ENCODE data around the gene CREB3L2.

CREB3L2 gene

DNA sequence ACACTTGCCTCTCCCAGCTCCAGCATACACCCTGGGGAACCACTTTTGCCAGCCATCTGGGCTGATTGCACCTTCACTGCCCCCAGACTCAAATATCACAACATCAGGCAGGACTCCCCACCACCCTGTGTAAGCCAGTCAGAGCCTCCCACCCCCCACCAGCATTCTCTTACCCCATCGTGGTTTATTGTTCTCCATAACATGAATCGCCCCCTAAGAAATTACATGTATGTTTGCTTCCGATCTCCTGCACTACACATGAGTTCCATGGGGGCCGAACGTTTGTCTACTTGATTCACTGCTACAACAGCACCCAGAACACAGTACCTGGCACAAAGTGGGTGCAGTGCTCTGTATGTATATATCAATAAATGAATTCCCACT, 39.4 kb downstream of the CREB3L2 start:
- Histone ChIP-seq H3K36me3 (ENCODE audit: control insufficient read depth, insufficient read depth, low read length) (no peaks in the 10 kb centered on the region), H3K9me3 (ENCODE audit: control insufficient read depth, insufficient read depth, low read length) (no peaks in the 10 kb centered on the region), H3K4me3 (ENCODE audit: low read length) (no peak overlapping the region), H3K27ac (ENCODE audit: low read length) (no peak overlapping the region), H3K27me3 (ENCODE audit: control insufficient read depth, insufficient read depth, low read length) (no peaks in the 10 kb centered on the region), H3K4me1 (ENCODE audit: control insufficient read depth, insufficient read depth, low read length) (peaks cover 4% of the 10 kb centered on the region; the same call in 1 of the 2 replicates)
- no CpG with 5 or more reads among the region's 5 CpGs for WGBS (ENCODE audit: insufficient coverage, insufficient read length)
- no peak for DNase-seq (ENCODE audit: low read depth, low spot score)

DNA sequence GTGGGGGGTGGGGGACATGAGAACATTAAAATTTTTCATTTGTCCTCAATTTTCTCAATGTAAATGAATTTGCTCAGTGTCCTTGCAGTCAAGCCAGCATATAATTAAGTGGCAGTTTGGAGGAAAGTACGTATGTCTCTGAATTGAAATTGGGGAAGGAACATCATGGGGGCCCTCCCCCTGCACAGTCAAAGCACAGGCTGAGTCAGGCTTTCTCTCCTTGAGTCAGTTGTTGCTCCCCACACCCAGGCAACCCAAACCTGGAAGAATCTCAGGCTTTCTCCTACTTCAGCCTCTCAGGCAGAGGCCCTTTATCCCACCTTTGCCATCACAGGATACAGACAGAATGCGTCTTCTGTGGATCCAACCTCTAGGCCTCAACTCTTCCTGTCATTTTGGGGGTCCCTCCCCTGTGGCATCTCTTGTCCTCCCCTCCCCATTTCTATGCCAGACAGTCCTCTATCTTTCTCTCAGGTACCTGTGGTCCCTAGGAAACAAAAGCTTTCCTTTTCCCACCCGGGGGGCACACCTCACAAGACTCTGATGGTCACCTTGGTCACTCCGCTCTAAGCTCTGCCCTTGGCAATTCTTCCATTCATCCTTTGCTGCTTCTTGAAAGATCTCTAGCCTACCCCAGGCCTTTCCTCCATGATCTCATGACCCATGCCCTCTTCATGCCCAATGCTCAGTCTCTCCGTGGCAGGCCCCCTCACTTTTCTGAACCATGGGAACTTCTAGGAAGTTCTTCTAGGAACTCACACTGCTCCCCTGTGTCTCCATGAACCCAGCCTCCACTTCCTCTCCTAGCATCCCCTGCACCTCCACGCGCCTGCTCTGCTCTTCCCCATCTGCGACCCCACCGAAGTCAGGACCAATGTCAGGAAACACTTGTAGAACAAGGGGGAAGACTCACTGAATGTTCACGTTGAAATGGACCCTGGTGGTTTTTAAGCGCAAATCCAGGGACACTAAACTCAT, 40.4 kb downstream of the CREB3L2 start:
- no CpG with 5 or more reads among the region's 11 CpGs for WGBS (ENCODE audit: insufficient coverage, insufficient read length)
- Histone ChIP-seq H3K27me3 (ENCODE audit: control insufficient read depth, insufficient read depth, low read length) (no peaks in the 10 kb centered on the region), H3K4me1 (ENCODE audit: control insufficient read depth, insufficient read depth, low read length) (peaks cover 5% of the 10 kb centered on the region; the same call in 1 of the 2 replicates), H3K36me3 (ENCODE audit: control insufficient read depth, insufficient read depth, low read length) (no peaks in the 10 kb centered on the region), H3K4me3 (ENCODE audit: low read length) (no peak overlapping the region), H3K27ac (ENCODE audit: low read length) (no peak overlapping the region), H3K9me3 (ENCODE audit: control insufficient read depth, insufficient read depth, low read length) (no peaks in the 10 kb centered on the region)
- no peak for DNase-seq (ENCODE audit: low read depth, low spot score)

DNA sequence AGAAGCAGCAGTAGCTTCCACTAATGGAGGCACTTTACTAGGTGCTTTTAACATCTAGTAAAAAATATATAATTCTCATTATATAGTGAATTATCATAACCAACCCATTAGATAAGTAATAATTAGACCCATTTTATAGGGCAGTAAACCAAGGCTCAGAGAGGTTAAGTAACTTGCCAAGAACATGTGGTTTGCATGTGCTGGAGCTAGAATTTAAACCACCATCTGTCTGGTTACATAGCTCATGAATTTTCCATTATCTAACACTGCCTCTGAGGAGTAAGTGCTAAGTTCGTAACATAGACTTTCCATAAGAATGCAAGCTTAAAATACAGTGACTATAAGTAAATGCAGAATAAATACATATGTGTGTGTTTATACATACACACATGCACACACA, 41.9 kb downstream of the CREB3L2 start:
- WGBS (ENCODE audit: insufficient coverage, insufficient read length), result no CpG with 5 or more reads among the region's 1 CpG
- DNase-seq (ENCODE audit: low read depth, low spot score), result no peak
- H3K36me3 ChIP-seq (ENCODE audit: control insufficient read depth, insufficient read depth, low read length), result no peaks in the 10 kb centered on the region

DNA sequence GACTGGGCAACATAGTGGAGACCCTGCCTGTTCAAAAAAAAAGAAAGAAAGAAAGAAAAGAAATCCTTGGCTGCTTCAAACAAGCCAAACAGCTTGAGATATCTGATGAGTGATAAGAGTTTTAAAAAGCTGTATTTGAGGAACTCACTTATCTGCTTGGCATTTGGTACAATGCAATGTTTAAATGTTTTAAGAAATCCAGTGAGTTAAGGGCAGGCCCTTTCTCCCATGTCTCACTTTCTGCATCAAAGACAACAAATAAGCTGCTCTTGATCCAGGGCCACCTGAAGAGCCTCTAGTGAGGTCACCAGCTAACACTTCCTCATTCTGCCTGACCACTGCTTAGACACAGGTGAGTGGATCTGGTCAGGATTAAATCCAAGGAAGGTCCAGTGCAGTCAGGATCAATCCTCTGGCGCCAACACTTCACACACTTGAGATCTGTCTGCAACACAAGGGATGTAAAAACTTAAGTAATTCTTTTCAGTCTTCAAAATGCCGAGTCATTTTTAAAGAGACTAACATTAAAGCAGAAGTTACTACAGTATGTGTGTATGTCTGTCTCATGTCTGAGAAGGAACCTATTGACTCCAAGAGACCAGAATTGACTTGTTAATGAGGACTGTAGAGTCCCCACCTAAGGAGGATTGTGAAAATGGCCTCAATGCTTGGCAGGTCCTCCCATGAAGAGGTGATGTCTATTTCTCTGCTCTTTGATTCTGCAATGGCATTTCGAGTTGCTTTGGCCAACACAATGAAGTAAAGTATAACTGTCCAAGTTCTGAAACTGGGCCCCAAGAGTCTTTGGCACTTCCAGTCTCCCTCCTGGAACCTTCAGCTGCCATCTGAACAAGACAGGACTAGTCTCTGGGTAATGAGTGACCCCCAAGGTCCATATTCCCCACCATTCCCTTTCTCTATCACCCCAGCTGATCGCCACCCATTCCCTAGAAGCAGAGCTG, 43.1 kb downstream of the CREB3L2 start:
- no peaks in the 10 kb centered on the region for H3K27me3 ChIP-seq (ENCODE audit: control insufficient read depth, insufficient read depth, low read length)
- no peak for DNase-seq (ENCODE audit: low read depth, low spot score)
- no peak overlapping the region for H3K4me3 ChIP-seq (ENCODE audit: low read length)
- H3K36me3 ChIP-seq (ENCODE audit: control insufficient read depth, insufficient read depth, low read length), result no peaks in the 10 kb centered on the region
- peaks cover 9% of the 10 kb centered on the region for H3K4me1 ChIP-seq (ENCODE audit: control insufficient read depth, insufficient read depth, low read length)
- no CpG with 5 or more reads among the region's 4 CpGs for WGBS (ENCODE audit: insufficient coverage, insufficient read length)
- no peak overlapping the region for H3K27ac ChIP-seq (ENCODE audit: low read length)
- no peaks in the 10 kb centered on the region for H3K9me3 ChIP-seq (ENCODE audit: control insufficient read depth, insufficient read depth, low read length)

More for the DNA sequence above, 41.9 kb downstream of the CREB3L2 start:
- H3K9me3 ChIP-seq (ENCODE audit: control insufficient read depth, insufficient read depth, low read length), result no peaks in the 10 kb centered on the region
- no peak overlapping the region for H3K27ac ChIP-seq (ENCODE audit: low read length)
- H3K4me3 ChIP-seq (ENCODE audit: low read length), result no peak overlapping the region
- peaks cover 7% of the 10 kb centered on the region; the same call in 1 of the 2 replicates for H3K4me1 ChIP-seq (ENCODE audit: control insufficient read depth, insufficient read depth, low read length)
- H3K27me3 ChIP-seq (ENCODE audit: control insufficient read depth, insufficient read depth, low read length), result no peaks in the 10 kb centered on the region

DNA sequence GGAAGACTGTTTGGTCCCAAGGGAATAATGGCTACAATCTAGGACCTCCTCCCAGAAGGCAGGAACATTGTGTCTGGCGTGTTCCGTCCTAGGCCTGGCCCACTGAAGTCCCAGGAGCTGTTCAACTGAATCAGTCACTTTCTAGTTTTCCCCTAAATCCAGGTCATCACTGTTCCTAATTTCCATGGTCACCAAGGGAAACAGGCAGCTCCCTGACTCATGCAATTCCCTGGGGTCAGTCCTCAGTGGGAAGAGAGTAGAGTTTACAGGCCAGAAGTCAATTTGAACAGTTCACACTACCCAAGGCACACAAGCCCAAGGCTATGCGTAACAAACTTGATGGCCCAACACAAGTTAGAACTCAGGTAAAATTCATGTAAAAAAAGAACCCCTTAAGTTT, 44.0 kb downstream of the CREB3L2 start:
- no CpG with 5 or more reads among the region's 3 CpGs for WGBS (ENCODE audit: insufficient coverage, insufficient read length)

DNA sequence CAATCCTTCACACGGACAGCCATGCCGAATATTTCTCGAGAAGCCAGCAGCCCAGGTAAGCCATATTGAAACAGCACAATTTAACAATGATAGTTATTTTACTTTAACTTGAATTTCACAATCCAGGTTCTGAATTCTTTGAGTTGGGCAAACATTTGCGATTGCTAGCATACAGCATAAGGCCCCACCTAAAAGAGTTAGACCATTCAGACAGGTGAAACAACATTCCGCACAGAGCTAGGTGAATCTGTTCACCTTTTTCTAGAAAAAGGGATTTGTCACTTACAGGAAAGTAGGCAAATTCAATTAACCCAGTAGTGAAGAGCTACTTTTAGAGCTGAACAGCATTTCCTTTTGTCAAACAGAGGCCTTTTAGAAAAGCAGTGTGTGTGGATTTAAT, 45.3 kb downstream of the CREB3L2 start:
- Histone ChIP-seq H3K27ac (ENCODE audit: low read length) (no peak overlapping the region), H3K9me3 (ENCODE audit: control insufficient read depth, insufficient read depth, low read length) (no peaks in the 10 kb centered on the region), H3K27me3 (ENCODE audit: control insufficient read depth, insufficient read depth, low read length) (no peaks in the 10 kb centered on the region), H3K4me1 (ENCODE audit: control insufficient read depth, insufficient read depth, low read length) (peaks cover 10% of the 10 kb centered on the region), H3K4me3 (ENCODE audit: low read length) (no peak overlapping the region), H3K36me3 (ENCODE audit: control insufficient read depth, insufficient read depth, low read length) (no peaks in the 10 kb centered on the region)
- WGBS (ENCODE audit: insufficient coverage, insufficient read length), result no CpG with 5 or more reads among the region's 5 CpGs
- DNase-seq (ENCODE audit: low read depth, low spot score), result no peak

More for the DNA sequence above, 44.0 kb downstream of the CREB3L2 start:
- H3K9me3 ChIP-seq (ENCODE audit: control insufficient read depth, insufficient read depth, low read length), result no peaks in the 10 kb centered on the region
- H3K4me3 ChIP-seq (ENCODE audit: low read length), result no peak overlapping the region
- H3K4me1 ChIP-seq (ENCODE audit: control insufficient read depth, insufficient read depth, low read length), result peaks cover 10% of the 10 kb centered on the region
- H3K27me3 ChIP-seq (ENCODE audit: control insufficient read depth, insufficient read depth, low read length), result no peaks in the 10 kb centered on the region
- no peak overlapping the region for H3K27ac ChIP-seq (ENCODE audit: low read length)
- no peak for DNase-seq (ENCODE audit: low read depth, low spot score)
- no peaks in the 10 kb centered on the region for H3K36me3 ChIP-seq (ENCODE audit: control insufficient read depth, insufficient read depth, low read length)

DNA sequence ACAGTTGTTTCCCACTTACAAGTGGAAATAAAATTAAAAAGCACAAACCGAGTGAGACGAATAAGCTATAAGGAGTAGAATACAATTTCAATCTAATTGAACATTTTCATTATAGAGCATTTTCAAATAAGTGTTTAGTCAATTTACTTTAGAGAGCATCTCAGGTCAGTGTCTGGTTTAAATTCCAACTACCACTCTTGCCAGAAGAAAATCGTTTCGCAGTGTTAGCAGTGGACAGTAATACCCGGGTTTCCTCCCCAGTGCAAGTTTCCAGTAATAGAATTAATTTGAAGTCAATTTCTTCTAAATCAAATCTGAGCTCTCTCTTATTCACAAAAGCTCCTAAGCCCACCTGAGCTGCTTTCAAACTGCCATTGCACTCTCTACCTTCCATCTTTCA, 45.7 kb downstream of the CREB3L2 start:
- Histone ChIP-seq H3K4me1 (ENCODE audit: control insufficient read depth, insufficient read depth, low read length) (peaks cover 10% of the 10 kb centered on the region), H3K27me3 (ENCODE audit: control insufficient read depth, insufficient read depth, low read length) (no peaks in the 10 kb centered on the region), H3K9me3 (ENCODE audit: control insufficient read depth, insufficient read depth, low read length) (no peaks in the 10 kb centered on the region), H3K36me3 (ENCODE audit: control insufficient read depth, insufficient read depth, low read length) (no peaks in the 10 kb centered on the region), H3K4me3 (ENCODE audit: low read length) (no peak overlapping the region), H3K27ac (ENCODE audit: low read length) (no peak overlapping the region)
- no peak for DNase-seq (ENCODE audit: low read depth, low spot score)
- WGBS (ENCODE audit: insufficient coverage, insufficient read length), result no CpG with 5 or more reads among the region's 5 CpGs

DNA sequence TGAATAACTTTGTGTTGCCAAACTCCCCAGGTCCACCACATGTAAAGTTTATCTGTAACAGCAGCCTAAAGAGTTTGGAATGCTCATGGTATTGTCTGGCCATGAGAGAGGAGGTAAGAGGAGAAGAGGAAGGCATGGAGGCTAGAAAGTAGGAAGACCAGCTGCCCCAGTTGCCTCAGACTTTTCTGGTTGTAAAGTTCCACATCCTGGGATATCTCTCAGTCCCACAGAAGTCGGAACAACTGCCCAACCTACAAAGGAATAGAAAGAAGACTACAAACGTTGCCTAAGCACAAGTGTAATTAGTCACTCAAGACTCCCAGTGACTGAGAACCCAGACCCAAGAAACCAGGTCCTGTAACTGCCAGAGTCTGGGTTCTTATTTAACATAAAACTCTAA, 47.3 kb downstream of the CREB3L2 start:
- WGBS (ENCODE audit: insufficient coverage, insufficient read length), result no CpG with 5 or more reads among the region's 2 CpGs
- Histone ChIP-seq H3K27ac (ENCODE audit: low read length) (no peak overlapping the region), H3K36me3 (ENCODE audit: control insufficient read depth, insufficient read depth, low read length) (no peaks in the 10 kb centered on the region), H3K4me1 (ENCODE audit: control insufficient read depth, insufficient read depth, low read length) (peaks cover 10% of the 10 kb centered on the region), H3K27me3 (ENCODE audit: control insufficient read depth, insufficient read depth, low read length) (no peaks in the 10 kb centered on the region), H3K9me3 (ENCODE audit: control insufficient read depth, insufficient read depth, low read length) (no peaks in the 10 kb centered on the region), H3K4me3 (ENCODE audit: low read length) (no peak overlapping the region)
- no peak for DNase-seq (ENCODE audit: low read depth, low spot score)

DNA sequence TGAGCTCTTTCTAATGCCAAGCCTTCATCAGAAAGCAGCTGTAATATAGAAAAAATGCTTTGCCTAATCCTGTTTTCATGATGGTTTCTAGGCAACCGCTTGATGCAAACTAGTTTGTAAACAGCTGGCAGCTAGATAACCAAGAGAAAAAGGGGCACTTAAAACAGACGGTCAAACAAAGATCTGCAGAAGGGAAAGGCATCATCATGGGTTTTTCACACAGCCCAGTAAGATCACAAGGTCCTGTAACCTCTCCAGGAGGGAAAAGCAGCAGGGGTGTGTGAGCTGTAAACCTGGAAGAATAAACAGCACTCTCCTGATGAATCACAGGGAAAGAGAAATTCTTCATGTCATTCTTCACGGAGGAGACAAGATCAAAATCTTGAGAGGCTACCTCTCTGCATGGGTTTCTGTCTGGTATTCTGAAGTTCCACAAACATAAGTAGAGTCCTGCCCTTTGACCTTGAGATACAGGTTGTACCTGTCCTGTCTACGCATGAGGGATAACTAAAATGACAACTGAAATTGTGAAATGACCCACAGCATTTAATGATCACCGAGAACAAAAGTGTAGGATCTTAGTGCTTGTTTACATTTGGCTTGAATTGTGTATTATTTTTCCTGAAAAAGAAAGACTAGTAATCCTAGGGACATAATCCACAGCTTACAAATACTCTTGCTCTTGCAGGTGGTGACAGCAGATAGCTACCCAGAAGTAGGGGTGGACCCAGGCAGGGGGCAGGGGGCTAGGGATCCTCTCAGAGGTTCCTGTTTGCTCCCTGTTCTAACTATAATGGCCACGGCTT, 48.0 kb downstream of the CREB3L2 start:
- H3K4me3 ChIP-seq (ENCODE audit: low read length), result no peak overlapping the region
- no peak for DNase-seq (ENCODE audit: low read depth, low spot score)
- H3K4me1 ChIP-seq (ENCODE audit: control insufficient read depth, insufficient read depth, low read length), result peaks cover 10% of the 10 kb centered on the region
- H3K27me3 ChIP-seq (ENCODE audit: control insufficient read depth, insufficient read depth, low read length), result no peaks in the 10 kb centered on the region
- no CpG with 5 or more reads among the region's 6 CpGs for WGBS (ENCODE audit: insufficient coverage, insufficient read length)
- no peaks in the 10 kb centered on the region for H3K36me3 ChIP-seq (ENCODE audit: control insufficient read depth, insufficient read depth, low read length)
- no peak overlapping the region for H3K27ac ChIP-seq (ENCODE audit: low read length)
- no peaks in the 10 kb centered on the region for H3K9me3 ChIP-seq (ENCODE audit: control insufficient read depth, insufficient read depth, low read length)
